Peyer's patch (tissue), 4 donors: ENCODE results near the gene RNF125.

Source experiments
- CTCF ChIP-seq, 6 experiments: fragments of 450-650 bp in 4 of 6; fragments of 200-600 bp in 2 of 6; sonication (generic) in 1 of 6; IDR thresholded peaks; one replicate each; pipeline ENCODE4 v1.5.1; 2017 to 2019; ENCODE audit warnings: antibody characterized with exemption in 6 of 6, mild to moderate bottlenecking in 3 of 6, moderate library complexity in 1 of 6
- POLR2A ChIP-seq, 2 donors: fragments of 450-650 bp; IDR thresholded peaks; one replicate each; pipeline ENCODE4 v1.5.1; 2017; ENCODE audit warnings: antibody characterized with exemption in 2 of 2, mild to moderate bottlenecking in 2 of 2, moderate library complexity in 2 of 2

DNA sequence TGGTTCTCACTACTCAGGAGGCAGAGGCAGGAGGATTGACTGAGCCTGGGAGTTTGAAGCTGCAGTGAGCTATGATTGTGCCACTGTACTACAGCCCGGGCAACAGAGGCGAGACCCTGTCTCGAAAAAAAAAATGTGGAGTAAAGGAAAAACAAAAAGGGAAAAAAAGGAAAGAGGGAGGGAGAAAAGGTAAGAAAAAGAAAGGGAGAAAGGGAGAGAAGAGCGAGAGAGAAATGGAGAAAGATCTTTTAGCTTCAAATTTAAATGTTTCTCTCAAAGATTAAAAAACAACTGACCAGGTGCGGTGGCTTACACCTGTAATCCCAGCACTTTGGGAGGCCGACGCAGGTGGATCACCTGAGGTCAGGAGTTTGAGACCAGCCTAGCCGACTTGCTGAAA lies 65.2 kb downstream of the RNF125 start:
- TF ChIP-seq POLR2A (IDR thresholded peaks at IDR 0.05) (no peak), CTCF (IDR thresholded peaks at IDR 0.05) (no peak)
